Lung (tissue), 13 donors: Measurements from ENCODE around the gene STAC3. TPM values are rescaled to one million over a fixed set of nuclear protein-coding genes. Genes with fewer than 3 reads are reported as not detected.

ENCODE experiments used
- ATAC-seq: fragments of 200-7000 bp; cut with Tn5 transposase; one replicate; pipeline ENCODE4 v1.9.1; 2020; ENCODE audit warnings: moderate number of reproducible peaks; ENCODE audit not compliant: insufficient read depth, low FRiP score
- DNase-seq, 3 donors: peaks; one replicate each; pipeline ENCODE4 v3.0.0-alpha.2; 2013 to 2017
- H3K27ac ChIP-seq, 2 donors: one replicate each; pipeline ENCODE4 v1.5.1; 2013; ENCODE audit warnings: mild to moderate bottlenecking in 2 of 2, moderate library complexity in 2 of 2, control low read depth in 1 of 2, inconsistent platforms in 1 of 2, low read depth in 1 of 2, low read length in 1 of 2
- H3K27me3 ChIP-seq, 3 donors: one replicate each; pipeline ENCODE4 v1.5.1; 2013; ENCODE audit warnings: low read length in 2 of 3; ENCODE audit not compliant: control insufficient read depth in 3 of 3, insufficient read depth in 3 of 3
- H3K36me3 ChIP-seq, 4 donors: one replicate each; pipeline ENCODE4 v1.5.1; 2013; ENCODE audit warnings: low read length in 4 of 4, mild to moderate bottlenecking in 1 of 4, moderate library complexity in 1 of 4; ENCODE audit not compliant: control insufficient read depth in 4 of 4, insufficient read depth in 4 of 4
- H3K4me1 ChIP-seq, 5 donors: one replicate each; pipeline ENCODE4 v1.5.1; 2013; ENCODE audit warnings: low read length in 5 of 5, mild to moderate bottlenecking in 2 of 5, moderate library complexity in 1 of 5; ENCODE audit not compliant: control insufficient read depth in 5 of 5, insufficient read depth in 5 of 5
- H3K4me3 ChIP-seq: one replicate; pipeline ENCODE4 v1.5.1; 2013; ENCODE audit warnings: mild to moderate bottlenecking, control low read depth, moderate library complexity
- H3K9ac ChIP-seq, 2 donors: one replicate each; pipeline ENCODE4 v1.5.1; 2013; ENCODE audit warnings: low read length in 2 of 2, control low read depth in 1 of 2; ENCODE audit not compliant: insufficient read depth in 1 of 2
- H3K9me3 ChIP-seq, 4 donors: one replicate each; pipeline ENCODE4 v1.5.1; 2013; ENCODE audit warnings: low read length in 3 of 4, mild to moderate bottlenecking in 1 of 4, moderate library complexity in 1 of 4; ENCODE audit not compliant: control insufficient read depth in 4 of 4, insufficient read depth in 3 of 4
- CTCF ChIP-seq: IDR thresholded peaks from 2 replicates; pipeline ENCODE4 v1.5.1; 2012; ENCODE audit warnings: mild to moderate bottlenecking; ENCODE audit errors: control extremely low read depth, extremely low read depth
- WGBS, 2 donors: extraction: QIAGEN DNeasy Blood & Tissue Kit; methylation state at CpG; one replicate each; pipeline ENCODE4 v1.1.7; 2013; 5-methylcytosine and 5-hydroxymethylcytosine counted together
- polyA plus RNA-seq, 2 donors: library from polyadenylated mRNA; stranded (reverse); fragments of 200-250 nt; gene quantifications; one replicate each; pipeline ENCODE4 v1.2.1, GENCODE V29; 2013
- small RNA-seq: library from RNA; depleted of rRNA; stranded (forward); fragments of <200 nt; gene quantifications from one replicate; pipeline ENCODE3, GENCODE V24; 2014; ENCODE audit warnings: low replicate concordance
- total RNA-seq, 2 donors: library from RNA; depleted of rRNA in 1 of 2; stranded (reverse); fragments of >200 nt in 1 of 2; gene quantifications; one replicate each; pipeline ENCODE4 v1.2.1, GENCODE V29; 2014 to 2021
- donor health status: control.
- donor health status: control.
- donor health status: Bipolar disorder and iron deficiency.
- donor health status: healthy.
- donor health status: DM: yes; HTN: yes; CAD: no.

STAC3 gene
- total and polyA plus RNA-seq, 4 donors, result 1.7 to 7.4 (median 6.4) TPM

DNA sequence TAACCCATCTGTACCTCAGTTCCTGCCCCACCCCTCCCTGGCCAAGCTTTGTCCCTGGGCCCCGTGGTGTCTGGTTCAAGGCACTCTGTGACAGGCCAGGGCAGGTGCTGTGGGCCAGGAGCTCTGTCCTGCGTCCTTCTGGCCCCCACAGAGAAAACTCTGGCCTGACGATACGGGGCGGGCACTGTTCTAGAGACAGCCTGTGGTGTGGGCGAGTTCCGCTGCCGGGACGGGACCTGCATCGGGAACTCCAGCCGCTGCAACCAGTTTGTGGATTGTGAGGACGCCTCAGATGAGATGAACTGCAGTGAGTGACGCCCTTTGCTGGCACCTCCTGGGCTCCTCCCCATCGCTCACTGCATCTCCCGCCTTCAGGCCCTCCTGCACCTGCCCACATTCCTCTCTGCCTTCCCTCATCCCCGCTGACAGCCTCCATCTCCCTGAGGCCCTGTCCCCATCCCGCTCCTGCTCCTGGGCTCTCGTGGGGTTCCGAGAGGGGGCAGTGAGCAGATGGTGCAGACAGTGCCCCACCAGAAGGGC lies 57.2 kb downstream of the STAC3 start:
- no peak for TF ChIP-seq CTCF
- Histone ChIP-seq H3K9ac (no peak overlapping the region), H3K27me3 (no peaks in the 10 kb centered on the region), H3K27ac (no peak overlapping the region), H3K36me3 (peaks cover 0 to 89% (median 64%) of the 10 kb centered on the region in 4 donors), H3K4me3 (no peak overlapping the region), H3K4me1 (peaks cover 0 to 4% (median 2%) of the 10 kb centered on the region in 5 donors), H3K9me3 (no peaks in the 10 kb centered on the region)
- 87 to 93% methylated on average over 19 of the region's 19 CpGs for WGBS, 2 donors
- DNase-seq (no peak), ATAC-seq (no peak)

Small RNA genes within 50 kb of the gene (small RNA-seq; reads per million reads assigned to genes)
- not detected for gene MIR1228

Other genes starting within 250 kb of the STAC3 start
- 1 to 10 TPM; 6.4 to 9.1 TPM for gene ZBTB39, start 244.6 kb downstream of the STAC3 start, total RNA-seq
- gene ZBTB39, start 244.6 kb downstream of the STAC3 start, polyA plus RNA-seq, result 1 to 10 TPM; 2.2 to 2.5 TPM
- not detected for gene TAC3, start 234.7 kb downstream of the STAC3 start, total RNA-seq
- not detected for gene TAC3, start 234.7 kb downstream of the STAC3 start, polyA plus RNA-seq
- gene MYO1A, start 201.1 kb downstream of the STAC3 start, total RNA-seq, result under 1 TPM; 0.09 to 0.67 TPM
- gene MYO1A, start 201.1 kb downstream of the STAC3 start, polyA plus RNA-seq, result under 1 TPM; 0.13 to 0.28 TPM
- 10 to 100 TPM; 10.6 to 14.3 TPM for gene NEMP1, start 172.4 kb downstream of the STAC3 start, total RNA-seq
- gene NEMP1, start 172.4 kb downstream of the STAC3 start, polyA plus RNA-seq, result 1 to 10 TPM; 3.7 to 4.8 TPM
- gene NAB2, start 162.1 kb downstream of the STAC3 start, total RNA-seq, result 10 to 100 TPM; 45.2 to 51.3 TPM
- 10 to 100 TPM; 16.7 to 32.5 TPM for gene NAB2, start 162.1 kb downstream of the STAC3 start, polyA plus RNA-seq
- gene STAT6, start 139.8 kb downstream of the STAC3 start, total RNA-seq, result 100 to 1,000 TPM; 118 to 216 TPM
- 100 to 1,000 TPM; 150 to 199 TPM for gene STAT6, start 139.8 kb downstream of the STAC3 start, polyA plus RNA-seq
- 100 to 1,000 TPM; 166 to 338 TPM for gene LRP1, start 122.7 kb downstream of the STAC3 start, total RNA-seq
- 10 to 100 TPM; 52.6 to 77.4 TPM for gene LRP1, start 122.7 kb downstream of the STAC3 start, polyA plus RNA-seq
- gene LRP1-AS, start 103.6 kb downstream of the STAC3 start, total RNA-seq, result not detected
- not detected for gene LRP1-AS, start 103.6 kb downstream of the STAC3 start, polyA plus RNA-seq
- gene NXPH4, start 34.4 kb downstream of the STAC3 start, total RNA-seq, result under 1 TPM; 0.80 to 0.94 TPM
- under 1 TPM; 0.15 to 0.16 TPM for gene NXPH4, start 34.4 kb downstream of the STAC3 start, polyA plus RNA-seq
- 100 to 1,000 TPM in 1 of 2 donors, 10 to 100 TPM in 1; 46.1 to 113 TPM for gene SHMT2, start 21.5 kb downstream of the STAC3 start, total RNA-seq
- gene SHMT2, start 21.5 kb downstream of the STAC3 start, polyA plus RNA-seq, result 10 to 100 TPM; 56.6 to 97.0 TPM
- 10 to 100 TPM; 41.9 to 60.7 TPM for gene R3HDM2, start 179.9 kb upstream of the STAC3 start, total RNA-seq
- gene R3HDM2, start 179.9 kb upstream of the STAC3 start, polyA plus RNA-seq, result 10 to 100 TPM; 18.1 to 19.4 TPM
- not detected for gene INHBC, start 183.6 kb upstream of the STAC3 start, total RNA-seq
- gene INHBC, start 183.6 kb upstream of the STAC3 start, polyA plus RNA-seq, result under 1 TPM in 1 of 2 donors, not detected in 1; 0.02 TPM
- under 1 TPM in 1 of 2 donors, not detected in 1; 0.12 TPM for gene INHBE, start 204.1 kb upstream of the STAC3 start, total RNA-seq
- gene INHBE, start 204.1 kb upstream of the STAC3 start, polyA plus RNA-seq, result not detected
- gene GLI1, start 208.6 kb upstream of the STAC3 start, total RNA-seq, result 1 to 10 TPM; 2.4 to 5.7 TPM
- 1 to 10 TPM in 1 of 2 donors, under 1 TPM in 1; 0.74 to 1.7 TPM for gene GLI1, start 208.6 kb upstream of the STAC3 start, polyA plus RNA-seq
- gene ARHGAP9, start 228.7 kb upstream of the STAC3 start, total RNA-seq, result 10 to 100 TPM; 14.7 to 40.0 TPM
- 10 to 100 TPM; 26.2 to 62.1 TPM for gene ARHGAP9, start 228.7 kb upstream of the STAC3 start, polyA plus RNA-seq
- gene MARS1, start 236.9 kb upstream of the STAC3 start, total RNA-seq, result 100 to 1,000 TPM in 1 of 2 donors, 10 to 100 TPM in 1; 55.9 to 213 TPM
- 100 to 1,000 TPM in 1 of 2 donors, 10 to 100 TPM in 1; 95.0 to 156 TPM for gene MARS1, start 236.9 kb upstream of the STAC3 start, polyA plus RNA-seq